ENCODE results near the gene TMEM271. TPM values are rescaled to one million over a fixed set of nuclear protein-coding genes. Genes with fewer than 3 reads are reported as not detected.

TMEM271 gene
- total and polyA plus RNA-seq, 4 donors: not detected

DNA sequence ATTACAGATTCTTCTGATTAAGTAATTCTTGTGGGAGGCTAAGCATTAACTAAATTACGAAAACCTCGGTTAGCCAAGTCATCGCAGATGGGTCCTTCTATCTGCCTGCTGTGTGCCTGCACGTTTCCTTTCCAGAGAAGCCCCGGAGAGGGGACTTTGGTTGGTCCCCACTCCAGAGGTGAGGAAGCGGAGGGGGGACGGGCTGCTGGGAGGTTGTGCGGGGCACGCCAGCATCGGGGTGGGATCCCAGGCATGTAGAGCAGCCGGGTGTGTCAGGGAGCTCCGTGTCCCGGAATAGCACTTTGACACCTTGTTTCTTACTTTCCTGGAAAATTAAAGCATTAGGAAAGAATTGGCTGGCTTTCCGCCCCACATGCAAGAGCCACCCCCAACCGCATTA, 50.4 kb downstream of the TMEM271 start:
- 98% methylated on average over 15 of the region's 15 CpGs for WGBS
- Histone ChIP-seq H3K4me3 (ENCODE audit: low read depth in 1 of 3, low read length in 3 of 3) (no peak overlapping the region), H3K4me1 (ENCODE audit: control insufficient read depth in 4 of 4, insufficient read depth in 4 of 4, low read length in 3 of 4) (no peaks in the 10 kb centered on the region), H3K9ac (ENCODE audit: low read depth in 1 of 2, low read length in 2 of 2) (no peak overlapping the region), H3K9me3 (ENCODE audit: control insufficient read depth in 4 of 4, low read length in 3 of 4) (no peaks in the 10 kb centered on the region), H3K36me3 (ENCODE audit: control insufficient read depth in 4 of 4, insufficient read depth in 3 of 4, low read depth in 1 of 4, low read length in 3 of 4) (peaks cover 10 to 84% (median 37%) of the 10 kb centered on the region in 4 donors), H3K27ac (ENCODE audit: low read depth in 1 of 2, low read length in 2 of 2) (no peak overlapping the region), H3K27me3 (ENCODE audit: control insufficient read depth in 4 of 4, insufficient read depth in 4 of 4, low read length in 3 of 4) (no peaks in the 10 kb centered on the region)
- no peak for DNase-seq (ENCODE audit: low spot score)
- TF ChIP-seq SP1 (IDR thresholded peaks at IDR 0.05) (no peak), JUND (IDR thresholded peaks at IDR 0.05) (no peak), NR2F2 (IDR thresholded peaks at IDR 0.05) (no peak), GABPA (IDR thresholded peaks at IDR 0.05 in 1 of 2, conservative IDR thresholded peaks at IDR 0.05 in 1 of 2) (no peak), YY1 (IDR thresholded peaks at IDR 0.05) (no peak), HNF4G (IDR thresholded peaks at IDR 0.05) (no peak), FOXA2 (IDR thresholded peaks at IDR 0.05) (no peak), REST (IDR thresholded peaks at IDR 0.05) (no peak), EGR1 (IDR thresholded peaks at IDR 0.05; ENCODE audit: low read depth in 2 of 2) (no peak), FOXA1 (IDR thresholded peaks at IDR 0.05) (no peak), RAD21 (IDR thresholded peaks at IDR 0.05) (no peak), HNF4A (conservative IDR thresholded peaks at IDR 0.05) (no peak), RXRA (IDR thresholded peaks at IDR 0.05) (no peak), ATF3 (IDR thresholded peaks at IDR 0.05) (no peak), CTCF (IDR thresholded peaks at IDR 0.05; ENCODE audit: low read depth, low read length, missing input control) (no peak)
- TF ChIP-seq, protein P1, sequence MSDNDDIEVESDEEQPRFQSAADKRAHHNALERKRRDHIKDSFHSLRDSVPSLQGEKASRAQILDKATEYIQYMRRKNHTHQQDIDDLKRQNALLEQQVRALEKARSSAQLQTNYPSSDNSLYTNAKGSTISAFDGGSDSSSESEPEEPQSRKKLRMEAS (IDR thresholded peaks at IDR 0.05): no peak
- TF ChIP-seq, protein P2, sequence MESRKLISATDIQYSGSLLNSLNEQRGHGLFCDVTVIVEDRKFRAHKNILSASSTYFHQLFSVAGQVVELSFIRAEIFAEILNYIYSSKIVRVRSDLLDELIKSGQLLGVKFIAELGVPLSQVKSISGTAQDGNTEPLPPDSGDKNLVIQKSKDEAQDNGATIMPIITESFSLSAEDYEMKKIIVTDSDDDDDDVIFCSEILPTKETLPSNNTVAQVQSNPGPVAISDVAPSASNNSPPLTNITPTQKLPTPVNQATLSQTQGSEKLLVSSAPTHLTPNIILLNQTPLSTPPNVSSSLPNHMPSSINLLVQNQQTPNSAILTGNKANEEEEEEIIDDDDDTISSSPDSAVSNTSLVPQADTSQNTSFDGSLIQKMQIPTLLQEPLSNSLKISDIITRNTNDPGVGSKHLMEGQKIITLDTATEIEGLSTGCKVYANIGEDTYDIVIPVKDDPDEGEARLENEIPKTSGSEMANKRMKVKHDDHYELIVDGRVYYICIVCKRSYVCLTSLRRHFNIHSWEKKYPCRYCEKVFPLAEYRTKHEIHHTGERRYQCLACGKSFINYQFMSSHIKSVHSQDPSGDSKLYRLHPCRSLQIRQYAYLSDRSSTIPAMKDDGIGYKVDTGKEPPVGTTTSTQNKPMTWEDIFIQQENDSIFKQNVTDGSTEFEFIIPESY (IDR thresholded peaks at IDR 0.05): no peak

DNA sequence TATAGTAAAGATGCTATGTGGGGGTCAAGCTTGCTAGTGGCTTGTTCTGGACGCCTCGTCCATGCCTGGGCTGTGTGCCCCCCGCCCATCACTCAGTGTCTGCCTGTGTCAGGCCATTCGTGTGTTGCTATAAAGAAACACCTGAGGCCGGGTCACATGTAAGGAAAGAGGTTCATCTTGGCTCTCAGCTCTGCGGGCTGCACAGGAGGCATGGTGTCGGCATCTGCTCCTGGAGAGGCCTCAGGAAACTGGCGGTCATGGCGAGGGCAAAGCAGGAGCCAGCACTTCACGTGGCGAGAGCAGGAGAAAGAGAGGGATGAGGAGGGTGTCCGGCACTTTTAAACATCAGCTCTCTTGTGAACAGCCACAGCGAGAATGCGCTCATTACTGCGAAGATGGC, 51.9 kb downstream of the TMEM271 start:
- no peak overlapping the region for H3K4me3 ChIP-seq (ENCODE audit: low read depth in 1 of 3, low read length in 3 of 3)
- H3K9me3 ChIP-seq (ENCODE audit: control insufficient read depth in 4 of 4, low read length in 3 of 4): no peaks in the 10 kb centered on the region
- TF ChIP-seq, protein P1 (IDR thresholded peaks at IDR 0.05): no peak
- TF ChIP-seq ATF3 (IDR thresholded peaks at IDR 0.05): no peak
- TF ChIP-seq NR2F2 (IDR thresholded peaks at IDR 0.05): no peak
- TF ChIP-seq FOXA1 (IDR thresholded peaks at IDR 0.05): no peak
- no peak for TF ChIP-seq GABPA (IDR thresholded peaks at IDR 0.05 in 1 of 2, conservative IDR thresholded peaks at IDR 0.05 in 1 of 2)
- no peak for TF ChIP-seq RAD21 (IDR thresholded peaks at IDR 0.05)
- no peak for TF ChIP-seq CTCF (IDR thresholded peaks at IDR 0.05; ENCODE audit: low read depth, low read length, missing input control)
- TF ChIP-seq EGR1 (IDR thresholded peaks at IDR 0.05; ENCODE audit: low read depth in 2 of 2): no peak
- no peaks in the 10 kb centered on the region for H3K4me1 ChIP-seq (ENCODE audit: control insufficient read depth in 4 of 4, insufficient read depth in 4 of 4, low read length in 3 of 4)
- no peak overlapping the region for H3K9ac ChIP-seq (ENCODE audit: low read depth in 1 of 2, low read length in 2 of 2)
- no peak overlapping the region for H3K27ac ChIP-seq (ENCODE audit: low read depth in 1 of 2, low read length in 2 of 2)
- H3K27me3 ChIP-seq (ENCODE audit: control insufficient read depth in 4 of 4, insufficient read depth in 4 of 4, low read length in 3 of 4): no peaks in the 10 kb centered on the region
- WGBS: 99% methylated on average over 15 of the region's 15 CpGs
- no peak for DNase-seq (ENCODE audit: low spot score)
- peaks cover 10 to 77% (median 33%) of the 10 kb centered on the region in 4 donors for H3K36me3 ChIP-seq (ENCODE audit: control insufficient read depth in 4 of 4, insufficient read depth in 3 of 4, low read depth in 1 of 4, low read length in 3 of 4)

Measured in liver (tissue), 9 donors.